GM21447 (cell line): Measurements from ENCODE around the gene SMC1A.
"Not testable (repeated sequence)": the region's sequence is repeated elsewhere in the genome, so short reads cannot be mapped to it uniquely, and the experiment has no call there.

Experiments
- ATAC-seq: cut with Tn5 transposase; IDR thresholded peaks from one replicate; pipeline ENCODE4 v1.9.1; 2021; ENCODE audit not compliant: unreplicated experiment

Gene SMC1A

DNA sequence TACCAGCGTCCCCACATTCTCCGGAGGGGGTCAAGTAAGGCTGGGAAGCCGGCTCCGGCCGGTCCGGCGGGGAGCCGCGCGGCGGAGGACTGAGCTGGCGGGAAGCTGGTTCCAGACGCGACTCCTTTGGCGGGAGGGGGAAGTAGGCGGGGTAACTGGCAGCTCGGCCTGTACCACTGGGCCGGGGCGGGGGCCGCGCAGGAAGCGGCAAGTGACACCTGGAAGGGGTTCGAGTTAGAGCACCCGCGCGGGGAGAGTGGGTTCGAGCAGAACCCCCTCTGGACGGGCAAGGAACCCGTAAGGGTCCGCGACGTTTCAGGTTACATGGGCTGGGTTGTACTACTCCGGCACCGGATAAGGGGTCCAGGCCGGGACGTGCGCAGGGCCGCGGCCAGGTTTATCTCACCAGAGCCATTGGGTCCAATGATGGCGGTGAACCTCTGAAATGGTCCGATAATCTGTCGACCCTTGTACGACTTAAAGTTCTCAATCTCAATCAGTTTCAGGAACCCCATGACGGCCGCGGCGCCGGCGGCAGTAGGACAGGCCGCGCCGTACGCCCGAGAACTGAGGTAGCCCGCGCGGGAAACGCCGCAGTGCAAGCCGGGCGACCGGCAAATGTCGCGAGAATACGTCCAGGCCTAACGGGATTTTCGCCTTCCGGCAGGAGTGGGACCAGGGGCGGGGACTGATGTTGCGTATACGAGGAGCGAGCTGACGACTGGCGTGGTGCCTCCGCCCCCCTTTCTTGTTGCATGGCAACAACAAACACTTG lies at the start of gene SMC1A:
Gene SMC1A (minus strand): TSS at position 569 of the 775 bp plus-strand sequence. CDS start 54 bp downstream, at position 515.
- peak; percentile 97 for ATAC-seq

DNA sequence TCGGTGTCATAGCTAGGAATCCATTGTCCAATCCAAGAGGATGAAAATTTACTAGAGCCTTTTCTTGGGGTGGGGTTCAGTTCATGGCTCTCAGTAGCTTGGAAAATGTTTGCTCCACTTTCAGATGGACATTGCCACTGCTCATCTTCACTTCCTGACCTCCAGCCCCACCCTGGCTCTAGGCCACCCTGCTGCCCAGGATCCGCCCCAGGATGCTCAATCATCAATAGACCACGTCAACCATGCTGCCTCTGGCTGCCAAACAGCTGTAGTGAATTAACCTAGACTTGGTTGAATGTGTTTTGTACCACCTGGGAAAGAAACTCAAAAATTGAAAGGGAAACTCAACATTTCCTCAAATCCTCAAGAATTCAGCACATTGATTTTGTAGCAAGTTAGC lies 48.9 kb upstream of the SMC1A start:
- no peak for ATAC-seq

DNA sequence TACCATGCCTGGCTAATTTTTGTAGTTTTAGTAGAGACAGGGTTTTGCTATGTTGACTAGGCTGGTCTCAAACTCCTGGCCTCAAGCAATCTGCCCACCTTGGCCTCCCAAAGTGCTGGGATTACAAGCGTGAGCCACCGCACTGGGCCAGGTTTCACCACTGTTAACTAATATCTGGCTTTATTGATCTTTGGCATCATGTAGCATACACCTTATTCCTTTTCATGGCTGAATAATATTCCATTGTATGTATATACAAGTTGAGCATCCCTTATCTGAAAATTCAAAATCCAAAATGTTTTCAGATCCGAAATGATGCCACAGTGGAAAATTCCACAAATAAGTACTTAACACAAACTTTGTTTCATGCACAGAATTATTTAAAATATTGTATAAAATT lies 46.2 kb upstream of the SMC1A start:
- not testable (repeated sequence) for ATAC-seq

DNA sequence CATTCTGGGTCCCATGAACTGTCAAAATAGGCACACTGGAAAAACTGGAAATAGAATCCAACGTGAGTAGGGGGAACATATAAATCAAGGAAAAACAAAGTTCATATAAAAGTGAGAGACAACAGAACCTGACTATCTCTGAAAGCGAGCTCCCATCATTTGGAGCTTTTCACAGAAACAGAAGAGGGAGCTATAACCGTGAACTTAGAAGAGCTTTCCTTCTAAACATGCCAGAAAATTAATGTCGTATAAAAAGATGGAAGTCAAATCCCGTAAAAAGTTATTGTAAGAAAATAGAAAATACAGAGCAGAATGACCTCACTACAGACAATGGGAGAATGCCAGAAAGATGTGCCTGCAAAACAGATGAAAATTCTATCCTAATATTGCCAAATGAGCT lies 35.6 kb upstream of the SMC1A start:
- no peak for ATAC-seq

DNA sequence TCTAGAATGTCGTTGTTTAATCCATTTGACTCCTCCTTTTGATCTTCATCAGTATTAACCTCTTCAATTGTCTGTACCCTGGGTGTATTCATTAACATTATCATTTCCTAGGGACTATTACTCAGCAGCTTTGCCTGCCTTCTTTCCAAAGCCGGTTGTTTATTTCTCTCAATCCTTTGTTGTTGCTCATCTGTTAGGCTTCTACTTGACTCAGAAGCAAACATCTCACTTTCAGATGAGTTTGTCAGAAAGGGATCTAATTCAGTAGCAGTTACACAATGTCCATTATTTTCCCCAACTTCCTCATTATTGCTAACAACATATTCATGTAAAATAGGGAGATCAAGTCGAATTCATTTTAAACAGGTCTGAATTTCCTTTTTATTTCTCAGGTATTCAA lies 33.8 kb upstream of the SMC1A start:
- no peak for ATAC-seq

DNA sequence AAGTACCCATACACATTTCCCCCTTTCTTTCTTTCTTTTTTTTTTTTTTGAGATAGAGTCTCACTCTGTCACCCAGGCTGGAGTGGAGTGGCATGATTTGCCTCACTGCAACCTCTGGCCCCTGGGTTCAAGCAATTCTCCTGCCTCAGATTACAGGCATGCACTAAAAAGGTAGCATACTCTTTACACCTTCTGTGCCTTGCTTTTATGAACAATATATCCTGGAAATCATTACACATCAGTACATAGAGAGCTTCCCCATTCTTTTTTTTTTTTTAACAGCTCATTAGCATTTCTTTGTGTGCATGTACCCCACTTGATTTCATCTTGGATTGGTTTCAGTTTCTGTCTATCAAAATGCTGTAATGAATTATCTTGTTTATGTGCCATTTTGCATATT lies 30.4 kb upstream of the SMC1A start:
- ATAC-seq, result no peak

DNA sequence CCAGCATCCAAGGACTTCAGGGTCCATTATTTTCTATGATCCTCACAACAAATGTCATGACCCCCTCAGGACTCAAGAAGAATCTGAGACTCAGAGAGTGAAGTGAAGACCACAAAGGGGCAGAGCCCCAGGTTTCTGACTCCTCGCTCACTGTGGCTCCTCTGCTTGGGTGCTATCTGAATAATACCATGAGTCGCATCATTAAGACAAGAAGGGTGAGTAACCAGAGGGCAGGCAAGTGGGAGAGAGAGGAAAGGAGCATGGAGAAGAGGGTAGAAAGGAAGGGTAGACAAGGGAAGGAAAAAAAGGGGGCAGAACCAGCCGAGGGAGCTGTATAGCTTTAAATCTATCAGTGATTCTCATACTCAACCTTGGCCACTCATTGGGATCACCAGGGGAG lies 27.2 kb upstream of the SMC1A start:
- ATAC-seq, result no peak

DNA sequence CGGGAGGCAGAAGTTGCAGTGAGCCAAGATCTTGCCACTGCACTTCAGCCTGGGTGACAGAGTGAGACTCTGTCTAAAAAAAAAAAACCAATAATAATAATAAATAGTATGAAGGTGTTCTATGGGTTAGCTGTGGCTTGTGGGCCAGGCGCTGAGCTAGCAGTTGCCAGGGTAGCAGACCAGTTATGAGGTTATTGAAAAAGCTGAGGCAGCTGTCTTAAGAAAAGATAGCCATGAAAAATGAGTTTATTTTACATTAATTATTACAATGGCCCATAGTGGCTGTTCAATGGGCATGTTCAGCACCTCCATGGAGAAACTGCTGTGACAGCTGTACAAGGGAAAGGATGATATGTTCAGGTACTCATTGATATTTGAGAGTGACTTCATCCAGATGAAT lies 25.0 kb upstream of the SMC1A start:
- no peak for ATAC-seq

DNA sequence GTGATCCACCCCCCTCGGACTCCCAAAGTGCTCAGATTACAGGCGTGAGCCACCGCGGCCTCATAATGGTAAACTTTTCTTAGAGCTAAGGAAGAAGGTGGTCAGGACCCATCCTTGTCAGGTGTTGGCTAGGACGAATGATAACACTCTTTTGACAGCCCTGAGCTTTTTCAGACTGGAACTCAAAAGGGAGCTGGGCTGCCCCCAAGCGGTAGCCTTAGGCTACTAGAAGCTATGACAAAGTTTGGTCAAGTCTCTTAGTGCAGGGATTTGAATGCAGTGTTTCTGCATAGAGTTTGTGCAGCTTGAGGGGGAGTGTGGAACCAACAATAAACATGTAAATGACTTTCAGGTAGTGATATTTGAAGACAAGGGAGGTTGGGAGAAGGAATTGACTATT lies 23.5 kb upstream of the SMC1A start:
- ATAC-seq, result no peak

DNA sequence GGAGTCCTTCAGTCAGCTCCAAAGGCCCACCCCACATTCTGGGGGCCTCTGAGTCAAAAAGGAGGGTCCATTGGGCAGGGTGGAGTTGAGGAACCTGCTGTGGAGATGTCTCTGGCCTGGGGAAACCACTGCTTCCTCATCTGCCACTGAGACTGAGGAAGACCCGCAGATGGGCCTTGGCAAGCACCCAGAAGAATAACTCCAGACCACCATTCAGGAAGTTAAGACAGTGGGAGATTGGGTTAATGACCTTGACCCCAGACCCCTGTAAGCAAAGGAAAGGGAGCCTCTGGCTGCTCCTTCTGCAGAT lies 19.8 kb upstream of the SMC1A start:
- no peak for ATAC-seq

DNA sequence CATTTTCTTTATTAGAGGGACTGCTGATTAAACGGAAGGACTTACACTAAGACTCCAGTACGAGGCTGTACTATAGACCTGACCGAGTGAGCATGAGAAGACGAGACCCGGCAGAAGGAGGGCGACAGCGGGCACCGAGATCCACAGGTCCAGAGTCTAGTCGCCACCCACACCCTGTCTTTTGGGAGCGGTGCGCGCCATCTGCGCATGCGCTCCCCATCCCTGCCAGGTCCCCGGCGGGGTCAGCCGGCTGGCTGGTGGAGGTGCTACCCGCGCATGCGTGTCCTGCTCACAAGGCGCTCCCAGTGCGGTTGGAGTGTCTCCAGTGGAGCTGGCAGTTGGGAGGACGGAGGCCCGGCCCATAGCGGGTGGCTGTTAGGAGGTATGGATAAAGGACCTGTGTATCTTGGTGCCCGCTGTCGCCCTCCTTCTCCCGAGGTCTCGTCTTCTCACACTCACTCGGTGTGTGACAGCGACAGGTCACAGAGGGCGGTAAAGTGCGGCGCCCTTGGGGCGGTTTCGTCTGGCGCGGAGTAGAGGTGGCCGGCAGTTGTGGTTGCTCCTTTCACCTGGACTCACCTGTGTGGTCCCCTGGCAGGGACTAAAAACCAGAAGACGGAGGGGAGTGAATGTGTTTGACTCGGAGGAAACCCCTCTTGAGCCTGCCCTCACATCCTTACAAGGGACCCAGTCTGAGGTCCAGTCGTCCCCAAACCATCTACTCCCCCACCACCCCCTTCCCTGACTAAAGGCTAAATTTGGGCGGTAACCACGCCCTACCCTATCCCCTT lies 19.3 kb upstream of the SMC1A start:
- ATAC-seq, result peak; percentile 71

DNA sequence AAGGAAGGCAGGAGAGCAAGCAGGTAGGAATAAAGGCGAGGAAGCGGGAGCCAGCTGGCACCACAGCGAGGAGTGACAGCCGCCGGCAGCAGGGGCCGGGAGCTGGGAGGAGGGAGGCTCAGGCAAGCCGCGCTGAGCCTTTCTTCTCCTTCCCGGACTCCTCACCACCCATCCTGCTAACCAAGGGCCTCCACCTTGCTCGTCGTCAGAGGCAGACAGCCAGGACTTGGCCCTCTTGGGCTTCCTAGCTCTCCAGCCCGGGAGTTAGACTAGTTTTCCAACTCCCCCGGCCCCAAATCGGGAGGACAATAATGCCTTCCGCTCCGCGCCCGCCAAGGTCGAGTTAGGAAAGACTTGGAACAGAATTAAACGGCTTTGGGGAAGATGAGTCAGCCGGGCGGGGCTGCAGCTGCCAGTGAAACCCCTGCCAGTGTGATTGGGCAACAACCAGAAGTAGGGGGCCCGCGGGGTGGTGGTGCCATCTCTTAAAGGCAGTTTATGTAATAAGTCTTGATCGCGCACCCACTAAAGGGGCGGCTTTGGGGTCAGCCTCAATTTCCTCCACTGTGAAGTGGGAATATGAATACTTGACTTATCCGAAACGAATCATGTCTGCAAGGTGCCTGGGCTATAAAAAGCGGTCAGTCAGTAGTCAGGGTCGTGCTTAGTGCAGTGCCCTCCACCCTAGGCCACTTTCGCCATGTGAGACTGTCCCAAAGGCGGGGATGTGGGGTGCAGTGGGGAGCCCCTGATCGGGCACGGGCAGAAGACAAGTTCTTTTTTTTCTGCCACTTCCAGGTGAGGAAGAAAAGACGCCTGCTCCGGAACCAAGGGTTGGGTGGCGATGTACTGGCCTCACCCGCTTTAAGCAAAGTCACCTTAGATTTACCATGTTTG lies 18.4 kb upstream of the SMC1A start:
- ATAC-seq, result no peak

DNA sequence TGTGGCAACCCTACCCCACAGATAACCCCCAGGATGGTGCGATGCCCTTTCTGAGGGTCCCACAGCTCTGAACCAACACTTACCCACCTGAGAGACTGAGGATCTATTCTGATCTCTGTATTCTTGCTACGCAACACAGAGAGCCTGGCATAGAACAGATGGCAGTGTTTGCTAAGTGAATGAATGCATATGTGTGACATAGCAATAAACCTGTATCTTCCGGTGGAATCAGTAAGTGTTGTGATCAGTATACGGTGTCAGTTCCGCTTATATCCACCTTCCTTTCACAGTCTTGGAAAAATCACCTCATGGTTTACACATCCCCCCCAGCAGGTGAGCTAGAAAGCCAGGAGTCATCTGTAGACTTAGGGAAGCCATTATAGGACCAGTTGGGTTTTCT lies 17.6 kb upstream of the SMC1A start:
- ATAC-seq, result no peak

DNA sequence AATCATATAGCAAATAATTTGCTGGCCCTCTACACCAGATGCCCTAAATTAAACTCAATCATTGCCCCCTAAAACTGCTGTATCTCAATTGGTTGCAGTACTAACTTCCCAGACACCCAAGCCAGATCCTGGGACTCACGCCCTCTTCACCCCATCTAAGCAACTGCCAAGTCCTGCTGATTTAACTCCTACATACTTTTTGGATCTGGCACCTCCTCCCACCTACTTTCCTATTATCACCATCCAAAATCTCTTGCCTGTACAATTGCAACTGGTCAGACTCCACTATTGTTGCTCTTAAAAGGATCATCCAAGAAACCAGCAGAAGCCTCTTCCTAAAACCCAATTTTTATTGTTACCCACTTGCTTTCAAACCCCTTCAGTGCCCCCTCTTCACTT lies 16.4 kb upstream of the SMC1A start:
- ATAC-seq, result no peak

DNA sequence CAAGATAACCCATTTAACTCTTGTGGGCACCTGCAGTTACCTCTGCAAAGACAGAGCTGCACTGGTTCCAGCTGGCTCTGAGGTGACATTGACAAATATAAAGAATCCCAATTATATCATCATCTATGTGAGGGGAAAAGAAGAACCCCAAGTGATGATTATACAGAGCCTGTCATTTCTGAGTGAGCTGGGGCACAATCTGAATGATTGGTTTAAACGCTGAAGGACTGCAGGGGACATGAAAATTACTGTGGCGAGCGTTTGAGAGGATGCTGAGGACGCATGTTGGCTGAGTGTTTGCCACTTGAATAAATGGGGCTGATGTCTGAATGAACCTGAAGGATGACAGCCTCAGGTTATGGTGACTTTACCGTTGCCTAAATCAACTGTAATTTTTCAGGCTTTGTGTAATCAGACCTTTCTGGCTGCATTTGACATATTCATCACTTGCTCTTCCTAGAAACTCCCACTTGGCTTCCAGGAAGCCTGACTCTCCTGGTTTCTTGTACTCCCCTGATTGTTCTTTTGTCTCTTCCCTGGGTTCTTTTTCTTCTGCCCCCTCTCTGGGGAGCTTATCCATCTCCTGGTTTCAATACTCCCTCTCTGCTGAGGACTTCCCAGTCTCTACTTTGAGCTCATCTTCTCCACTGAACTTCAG lies 15.8 kb upstream of the SMC1A start:
- ATAC-seq, result no peak

DNA sequence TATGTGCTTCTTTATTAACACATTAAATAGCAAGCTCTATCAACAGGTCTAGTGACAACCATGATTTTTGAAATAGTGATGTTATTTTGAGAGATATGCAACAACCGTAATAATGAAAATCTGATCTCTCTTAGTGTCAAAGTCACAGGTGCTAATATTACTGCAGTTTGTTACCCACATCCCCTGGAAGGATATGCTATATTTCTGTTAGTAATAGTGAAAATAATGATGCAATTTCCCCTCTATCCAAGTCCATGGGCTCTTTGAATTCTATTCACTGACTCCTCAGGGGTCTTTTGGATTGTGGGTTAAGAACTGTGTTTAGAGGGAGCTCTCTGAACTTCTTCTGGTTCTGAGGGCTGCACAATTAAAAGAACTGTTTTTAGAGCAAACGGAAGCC lies 14.8 kb upstream of the SMC1A start:
- ATAC-seq, result no peak

DNA sequence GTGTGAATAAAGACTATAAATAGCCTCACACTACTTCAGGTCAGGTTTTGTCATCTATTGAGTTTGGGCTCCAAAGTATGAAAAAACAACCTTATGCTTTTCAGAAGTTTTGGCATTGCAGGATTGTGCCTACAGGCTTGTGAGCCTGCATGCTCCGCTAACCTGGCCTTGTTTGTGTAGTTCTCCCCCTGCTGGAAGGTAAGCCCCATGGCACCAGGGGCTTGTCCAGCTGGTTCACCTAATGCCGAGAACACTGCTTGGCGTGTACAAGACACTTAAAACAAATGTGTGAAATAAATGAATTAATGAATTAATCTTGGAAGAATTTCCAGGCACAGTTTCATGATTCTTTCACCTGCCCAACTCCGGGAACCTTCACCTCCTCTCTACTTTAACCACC lies 13.5 kb upstream of the SMC1A start:
- ATAC-seq, result no peak

DNA sequence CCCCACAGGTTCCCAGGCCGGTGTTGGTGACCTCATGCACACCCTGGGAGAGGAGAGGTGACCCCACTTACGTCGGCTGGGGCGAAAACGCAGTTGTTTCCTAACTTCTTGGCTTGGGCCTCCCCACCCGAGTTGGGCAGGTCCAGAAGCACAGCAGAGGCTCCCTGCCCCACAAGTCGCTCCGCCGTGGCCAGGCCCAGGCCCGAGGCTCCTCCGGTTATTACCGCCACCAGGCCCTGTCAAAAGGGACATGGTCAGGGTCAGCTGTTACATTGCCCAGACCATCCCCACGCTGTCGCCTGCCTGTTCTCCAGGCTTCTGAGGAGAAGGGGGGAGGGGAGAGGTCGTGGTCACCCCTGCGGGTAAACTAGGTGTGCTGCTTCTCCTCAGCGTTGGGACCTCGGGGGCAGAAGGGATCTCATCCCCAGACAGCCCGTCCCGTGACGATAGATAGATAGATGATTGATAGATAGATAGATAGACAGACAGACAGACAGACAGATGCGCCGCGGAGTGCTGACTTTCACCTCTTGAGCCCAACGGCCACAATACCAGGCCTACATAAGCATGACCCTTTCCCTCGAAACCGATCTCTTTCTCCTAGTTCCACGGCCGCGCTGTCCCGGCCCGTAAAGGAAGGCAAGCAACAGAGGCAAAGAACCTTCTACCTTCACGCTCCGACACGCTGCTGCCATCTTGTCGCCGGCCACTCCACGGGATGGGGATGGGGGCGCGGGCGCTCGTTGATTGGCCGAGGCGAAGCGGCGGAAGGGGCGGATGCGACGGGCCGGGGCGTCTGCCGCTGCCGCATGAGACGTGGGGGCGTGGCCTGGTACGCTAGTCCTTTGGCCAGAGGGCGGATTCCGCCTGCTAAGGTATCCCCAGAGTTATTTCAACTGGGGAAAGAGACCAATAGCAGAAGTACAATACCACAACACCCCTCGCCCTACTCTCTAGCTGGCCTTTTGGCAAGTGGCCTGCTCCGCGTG lies 11.5 kb upstream of the SMC1A start, which contains the start of gene HSD17B10:
Gene HSD17B10 (minus strand): TSS at position 720 of the 989 bp plus-strand sequence. CDS start 25 bp downstream, at position 695.
- peak; percentile 94 for ATAC-seq

DNA sequence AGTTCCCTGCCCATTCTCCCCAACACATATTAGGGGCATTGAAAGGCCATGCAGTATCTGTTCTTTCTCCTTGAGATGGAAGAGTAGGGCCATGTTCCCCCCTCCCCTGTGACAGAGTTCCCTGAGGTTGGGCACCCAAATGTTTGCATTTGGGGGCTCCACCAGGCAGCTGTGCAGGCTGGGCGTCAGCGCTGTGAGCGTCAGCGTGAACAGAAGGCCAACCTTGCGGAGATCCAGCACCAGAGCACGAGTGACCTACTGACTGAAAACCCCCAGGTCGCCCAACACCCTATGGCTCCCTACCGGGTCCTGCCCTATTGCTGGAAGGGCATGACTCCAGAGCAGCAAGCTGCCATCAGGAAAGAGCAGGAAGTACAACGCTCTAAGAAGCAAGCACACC lies 7.8 kb upstream of the SMC1A start:
- ATAC-seq, result no peak

DNA sequence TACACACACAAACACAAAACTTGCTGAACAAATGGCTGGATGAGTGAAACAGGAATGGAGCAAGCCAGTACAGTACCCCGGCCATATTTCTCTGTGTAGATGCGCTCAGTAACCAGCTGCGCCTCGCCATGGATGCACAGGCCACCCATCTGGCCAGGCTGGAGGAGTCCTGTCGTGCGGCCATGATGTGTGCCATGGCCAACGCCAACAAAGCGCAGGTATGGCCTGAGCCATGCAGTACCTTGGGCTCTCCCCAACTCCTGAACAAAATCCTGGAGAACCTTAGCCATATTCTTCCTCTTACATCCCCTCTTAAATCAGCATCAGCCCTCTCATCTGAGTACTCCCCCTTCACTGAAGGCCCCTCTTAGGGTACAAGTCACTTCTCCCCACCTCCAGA lies 7.3 kb upstream of the SMC1A start:
- no peak for ATAC-seq
